Measurements from ENCODE around the gene SCO1.

The SCO1 gene

DNA sequence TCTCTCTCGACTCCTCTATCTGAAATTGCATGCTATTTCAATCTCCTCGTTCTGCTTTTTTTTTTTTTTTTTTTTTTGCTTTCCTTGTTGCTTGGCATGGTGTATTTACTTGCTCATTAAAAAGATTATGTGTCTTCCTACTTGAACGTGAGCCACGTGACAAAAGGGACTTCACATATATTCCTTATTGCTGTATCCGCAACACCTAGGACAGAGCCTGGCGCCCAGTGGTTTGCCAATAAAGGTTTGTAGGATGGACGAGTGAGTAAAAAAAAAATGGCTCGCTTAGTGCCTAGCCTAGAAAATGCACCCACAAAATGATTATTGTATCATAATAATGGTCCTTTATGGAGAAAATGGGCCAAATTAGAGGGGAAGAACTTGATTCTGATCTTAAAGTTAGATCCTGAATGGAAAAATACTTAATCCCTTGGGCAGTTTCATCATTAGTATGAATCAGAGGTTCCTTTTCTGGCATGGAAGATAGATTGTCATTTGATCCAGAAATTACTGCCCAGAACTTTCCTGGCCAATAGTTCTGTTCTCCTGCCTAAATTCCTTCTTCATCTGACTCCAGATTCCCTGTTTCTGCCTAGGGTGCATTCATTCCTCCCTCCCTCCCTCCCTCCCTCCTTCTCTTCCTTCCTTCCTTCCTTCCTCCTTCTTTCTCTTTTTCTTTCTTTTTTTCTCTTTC is 46.1 kb upstream of the SCO1 start:
- no peak for TF ChIP-seq EZH2phosphoT487 (IDR thresholded peaks at IDR 0.05; ENCODE audit: low read depth)
- TF ChIP-seq, protein P1, sequence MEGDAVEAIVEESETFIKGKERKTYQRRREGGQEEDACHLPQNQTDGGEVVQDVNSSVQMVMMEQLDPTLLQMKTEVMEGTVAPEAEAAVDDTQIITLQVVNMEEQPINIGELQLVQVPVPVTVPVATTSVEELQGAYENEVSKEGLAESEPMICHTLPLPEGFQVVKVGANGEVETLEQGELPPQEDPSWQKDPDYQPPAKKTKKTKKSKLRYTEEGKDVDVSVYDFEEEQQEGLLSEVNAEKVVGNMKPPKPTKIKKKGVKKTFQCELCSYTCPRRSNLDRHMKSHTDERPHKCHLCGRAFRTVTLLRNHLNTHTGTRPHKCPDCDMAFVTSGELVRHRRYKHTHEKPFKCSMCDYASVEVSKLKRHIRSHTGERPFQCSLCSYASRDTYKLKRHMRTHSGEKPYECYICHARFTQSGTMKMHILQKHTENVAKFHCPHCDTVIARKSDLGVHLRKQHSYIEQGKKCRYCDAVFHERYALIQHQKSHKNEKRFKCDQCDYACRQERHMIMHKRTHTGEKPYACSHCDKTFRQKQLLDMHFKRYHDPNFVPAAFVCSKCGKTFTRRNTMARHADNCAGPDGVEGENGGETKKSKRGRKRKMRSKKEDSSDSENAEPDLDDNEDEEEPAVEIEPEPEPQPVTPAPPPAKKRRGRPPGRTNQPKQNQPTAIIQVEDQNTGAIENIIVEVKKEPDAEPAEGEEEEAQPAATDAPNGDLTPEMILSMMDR (IDR thresholded peaks at IDR 0.05; ENCODE audit: low read depth, low read length): no peak
- Histone ChIP-seq H3K4me3 (ENCODE audit: low read length) (no peak overlapping the region), H3K4me1 (ENCODE audit: low read length) (no peaks in the 10 kb centered on the region), H3K27ac (ENCODE audit: low read length) (no peak overlapping the region), H2AFZ (ENCODE audit: low read depth, low read length) (no peak overlapping the region), H4K20me1 (ENCODE audit: insufficient read depth, low read length) (no peaks in the 10 kb centered on the region), H3K27me3 (ENCODE audit: low read depth, low read length) (no peaks in the 10 kb centered on the region; the same call in 1 of the 2 replicates), H3K4me2 (ENCODE audit: low read length) (no peak overlapping the region), H3K79me2 (ENCODE audit: low read length) (no peaks in the 10 kb centered on the region), H3K9ac (ENCODE audit: low read length) (no peak overlapping the region), H3K36me3 (replicated peaks; ENCODE audit: low read depth, low read length) (no peaks in the 10 kb centered on the region), H3K9me3 (ENCODE audit: insufficient read depth, low read length) (no peaks in the 10 kb centered on the region)

DNA sequence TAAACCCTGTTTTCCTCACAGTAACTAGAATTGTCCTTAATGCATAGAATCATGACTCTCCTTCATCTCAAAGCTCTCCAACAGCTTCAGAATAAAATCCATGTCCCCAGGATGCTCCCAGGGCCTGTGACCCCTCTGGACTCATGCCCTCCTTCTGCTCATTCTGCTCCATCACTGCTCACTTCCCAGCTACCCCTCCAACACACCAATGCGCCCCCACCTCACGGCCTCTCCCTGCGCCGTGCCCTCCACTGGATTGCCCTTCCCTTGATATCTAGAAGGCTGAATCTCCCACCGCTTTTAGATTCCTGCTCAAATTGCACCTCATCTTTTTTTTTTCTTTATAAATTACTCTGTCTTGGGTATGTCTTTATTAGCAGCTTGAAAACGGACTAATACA is 45.1 kb upstream of the SCO1 start:
- Histone ChIP-seq H3K36me3 (replicated peaks; ENCODE audit: low read depth, low read length) (no peaks in the 10 kb centered on the region), H3K27ac (ENCODE audit: low read length) (no peak overlapping the region), H4K20me1 (ENCODE audit: insufficient read depth, low read length) (no peaks in the 10 kb centered on the region), H3K4me3 (ENCODE audit: low read length) (no peak overlapping the region), H3K4me2 (ENCODE audit: low read length) (no peak overlapping the region), H3K79me2 (ENCODE audit: low read length) (no peaks in the 10 kb centered on the region), H3K27me3 (ENCODE audit: low read depth, low read length) (no peaks in the 10 kb centered on the region; the same call in 1 of the 2 replicates), H3K4me1 (ENCODE audit: low read length) (no peaks in the 10 kb centered on the region), H3K9me3 (ENCODE audit: insufficient read depth, low read length) (no peaks in the 10 kb centered on the region), H2AFZ (ENCODE audit: low read depth, low read length) (no peak overlapping the region), H3K9ac (ENCODE audit: low read length) (no peak overlapping the region)
- no peak for TF ChIP-seq EZH2phosphoT487 (IDR thresholded peaks at IDR 0.05; ENCODE audit: low read depth)
- TF ChIP-seq, protein P1 (IDR thresholded peaks at IDR 0.05; ENCODE audit: low read depth, low read length): no peak

DNA sequence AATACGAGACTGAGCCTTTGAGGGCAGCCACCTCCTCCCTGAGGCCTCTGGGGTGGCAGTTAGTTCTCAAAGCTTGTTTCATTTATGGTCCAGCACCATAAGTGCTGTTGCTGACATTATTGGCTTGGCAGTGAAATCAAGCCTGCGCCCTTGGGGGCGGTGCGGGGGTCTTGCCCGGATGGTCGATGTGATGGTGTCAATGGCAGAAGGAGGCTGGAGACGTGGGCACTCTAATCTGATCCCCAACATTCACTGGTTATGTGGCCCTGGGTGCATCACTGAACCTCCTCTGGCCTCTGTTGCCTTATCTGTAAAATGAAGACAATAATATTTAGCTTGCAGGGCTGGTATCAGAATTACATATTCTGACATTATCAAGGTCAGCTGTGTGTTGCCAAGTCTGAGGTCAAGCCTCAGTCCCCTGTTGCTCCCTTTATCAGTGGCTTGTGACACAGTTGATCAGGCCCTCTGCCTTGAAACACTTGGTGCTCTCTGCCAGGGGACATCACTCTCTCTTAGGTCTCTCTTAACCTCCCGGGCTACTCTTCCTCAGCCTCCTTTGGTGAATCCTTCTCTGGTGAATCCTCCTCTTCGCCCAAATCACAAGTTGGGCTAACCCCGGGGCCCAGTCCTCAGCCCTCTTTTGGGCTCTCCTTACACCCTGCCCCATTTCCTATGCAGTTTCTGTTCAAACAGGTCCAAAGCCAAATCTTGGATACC is 44.2 kb upstream of the SCO1 start:
- no peaks in the 10 kb centered on the region for H3K79me2 ChIP-seq (ENCODE audit: low read length)
- H2AFZ ChIP-seq (ENCODE audit: low read depth, low read length): no peak overlapping the region
- H3K4me1 ChIP-seq (ENCODE audit: low read length): no peaks in the 10 kb centered on the region
- no peak for TF ChIP-seq EZH2phosphoT487 (IDR thresholded peaks at IDR 0.05; ENCODE audit: low read depth)
- TF ChIP-seq, protein P1 (IDR thresholded peaks at IDR 0.05; ENCODE audit: low read depth, low read length): no peak
- H3K27ac ChIP-seq (ENCODE audit: low read length): no peak overlapping the region
- H3K9me3 ChIP-seq (ENCODE audit: insufficient read depth, low read length): no peaks in the 10 kb centered on the region
- no peaks in the 10 kb centered on the region; the same call in 1 of the 2 replicates for H3K27me3 ChIP-seq (ENCODE audit: low read depth, low read length)
- no peaks in the 10 kb centered on the region for H4K20me1 ChIP-seq (ENCODE audit: insufficient read depth, low read length)
- no peak overlapping the region for H3K4me2 ChIP-seq (ENCODE audit: low read length)
- no peak overlapping the region for H3K4me3 ChIP-seq (ENCODE audit: low read length)
- no peak overlapping the region for H3K9ac ChIP-seq (ENCODE audit: low read length)
- H3K36me3 ChIP-seq (replicated peaks; ENCODE audit: low read depth, low read length): no peaks in the 10 kb centered on the region

DNA sequence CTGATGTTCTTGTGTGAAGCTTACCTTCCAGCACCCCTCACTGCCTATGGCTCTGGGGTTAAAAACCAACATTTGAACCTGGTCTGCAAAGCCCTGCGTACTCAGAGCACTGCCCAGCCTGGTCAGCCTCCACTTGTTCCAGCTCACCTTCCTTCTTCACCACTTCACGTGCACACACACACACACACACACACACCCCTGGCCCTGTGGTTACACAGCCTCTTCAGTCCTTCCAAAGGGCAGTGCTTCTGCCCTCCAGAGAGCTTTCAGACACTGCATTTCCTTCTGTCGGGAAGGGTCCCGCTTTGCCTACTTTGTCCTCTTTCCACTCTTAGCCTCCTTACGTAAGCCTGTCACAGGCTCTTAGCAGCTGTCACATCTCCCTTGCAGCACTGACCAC is 42.1 kb upstream of the SCO1 start:
- no peaks in the 10 kb centered on the region for H3K9me3 ChIP-seq (ENCODE audit: insufficient read depth, low read length)
- no peak overlapping the region for H3K4me2 ChIP-seq (ENCODE audit: low read length)
- no peak overlapping the region for H3K27ac ChIP-seq (ENCODE audit: low read length)
- no peak overlapping the region for H3K4me3 ChIP-seq (ENCODE audit: low read length)
- no peak overlapping the region for H3K9ac ChIP-seq (ENCODE audit: low read length)
- no peaks in the 10 kb centered on the region for H3K79me2 ChIP-seq (ENCODE audit: low read length)
- no peak for TF ChIP-seq EZH2phosphoT487 (IDR thresholded peaks at IDR 0.05; ENCODE audit: low read depth)
- TF ChIP-seq, protein P1 (IDR thresholded peaks at IDR 0.05; ENCODE audit: low read depth, low read length): no peak
- H4K20me1 ChIP-seq (ENCODE audit: insufficient read depth, low read length): no peaks in the 10 kb centered on the region
- H3K4me1 ChIP-seq (ENCODE audit: low read length): no peaks in the 10 kb centered on the region
- H2AFZ ChIP-seq (ENCODE audit: low read depth, low read length): no peak overlapping the region
- no peaks in the 10 kb centered on the region for H3K36me3 ChIP-seq (replicated peaks; ENCODE audit: low read depth, low read length)
- H3K27me3 ChIP-seq (ENCODE audit: low read depth, low read length): no peaks in the 10 kb centered on the region

Data from OCI-LY3 (cell line).